HUES64 (cell line): ENCODE results near the gene LILRB3.
"Not testable (repeated sequence)": the region's sequence is repeated elsewhere in the genome, so short reads cannot be mapped to it uniquely, and the experiment has no call there.

Experiments
- H3K27ac ChIP-seq: 2 replicates; pipeline ENCODE4 v1.7.0; 2013; ENCODE audit warnings: low read depth, low read length, inconsistent platforms
- H3K27me3 ChIP-seq: 2 replicates; pipeline ENCODE4 v1.6.1; 2013; ENCODE audit warnings: mild to moderate bottlenecking, low read length; ENCODE audit not compliant: insufficient read depth
- H3K36me3 ChIP-seq: 2 replicates; pipeline ENCODE4 v1.6.1; 2013; ENCODE audit warnings: mild to moderate bottlenecking, low read length; ENCODE audit not compliant: insufficient read depth
- H3K4me1 ChIP-seq: 2 replicates; pipeline ENCODE4 v1.6.1; 2013; ENCODE audit warnings: mild to moderate bottlenecking, low read length, moderate library complexity; ENCODE audit not compliant: insufficient read depth
- H3K4me3 ChIP-seq: 2 replicates; pipeline ENCODE4 v1.5.1; 2013; ENCODE audit warnings: mild to moderate bottlenecking, low read length, moderate library complexity
- H3K9ac ChIP-seq: 2 replicates; pipeline ENCODE4 v1.6.1; 2013; ENCODE audit warnings: mild to moderate bottlenecking, low read depth, low read length
- H3K9me3 ChIP-seq: 2 replicates; pipeline ENCODE4 v1.6.1; 2013; ENCODE audit warnings: low read depth, low read length; ENCODE audit not compliant: insufficient read depth
- WGBS: fragments of 150-250, 120-280 bp; methylation state at CpG from one replicate; pipeline ENCODE4 v1.1.7; 2013; ENCODE audit warnings: missing lambda C conversion rate; 5-methylcytosine and 5-hydroxymethylcytosine counted together

LILRB3 gene

DNA sequence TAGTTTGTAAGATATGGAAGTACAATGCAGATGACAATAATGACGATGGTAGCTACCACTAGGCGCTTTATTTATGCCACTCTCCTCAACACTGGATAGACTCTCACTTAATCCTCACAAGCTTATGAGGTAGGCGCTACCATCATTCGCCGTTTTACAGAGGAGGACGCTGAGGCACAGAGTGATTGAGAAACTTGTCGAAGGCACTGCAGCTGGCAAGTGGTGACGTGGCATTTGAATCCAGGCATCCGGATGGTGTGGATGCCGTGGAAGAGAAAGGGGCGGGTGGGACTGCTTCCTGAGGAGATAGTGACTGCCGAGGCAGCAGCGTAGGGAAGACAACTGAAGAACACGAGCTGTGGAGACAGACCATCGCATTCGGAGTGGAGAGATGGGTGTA, 23.4 kb downstream of the LILRB3 start:
- Histone ChIP-seq H3K27me3 (no peaks in the 10 kb centered on the region), H3K27ac (no peak overlapping the region), H3K9ac (no peak overlapping the region), H3K9me3 (no peaks in the 10 kb centered on the region), H3K4me1 (peaks cover 20% of the 10 kb centered on the region), H3K36me3 (peaks cover 49% of the 10 kb centered on the region), H3K4me3 (no peak overlapping the region)
- WGBS, result 93% methylated on average over 16 of the region's 16 CpGs

DNA sequence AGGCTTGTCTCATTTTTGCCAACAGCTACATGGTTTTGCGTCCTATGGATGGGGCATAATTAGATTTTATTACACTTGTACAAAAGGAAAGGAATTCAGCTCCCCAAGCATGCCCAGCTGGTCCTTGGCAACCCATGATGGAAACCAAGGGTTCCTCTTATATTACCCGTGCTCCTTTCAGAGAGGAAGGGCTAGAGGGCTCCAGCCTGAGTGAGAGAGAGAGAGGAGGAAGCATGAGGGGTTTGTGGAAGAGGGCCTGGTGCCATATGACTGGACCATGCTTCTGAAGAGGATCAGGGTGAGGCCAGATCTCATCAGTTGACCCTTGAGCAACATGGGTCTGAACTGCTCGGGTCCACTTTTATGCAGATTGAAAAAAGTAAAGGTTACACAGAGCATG, 25.7 kb downstream of the LILRB3 start:
- no peak overlapping the region for H3K4me3 ChIP-seq
- H3K4me1 ChIP-seq, result peaks cover 11% of the 10 kb centered on the region
- no peak overlapping the region for H3K9ac ChIP-seq
- H3K27me3 ChIP-seq, result no peaks in the 10 kb centered on the region
- WGBS, result 96% methylated on average over 3 of the region's 3 CpGs
- H3K27ac ChIP-seq, result no peak overlapping the region
- peaks cover 42% of the 10 kb centered on the region for H3K36me3 ChIP-seq
- no peaks in the 10 kb centered on the region for H3K9me3 ChIP-seq

DNA sequence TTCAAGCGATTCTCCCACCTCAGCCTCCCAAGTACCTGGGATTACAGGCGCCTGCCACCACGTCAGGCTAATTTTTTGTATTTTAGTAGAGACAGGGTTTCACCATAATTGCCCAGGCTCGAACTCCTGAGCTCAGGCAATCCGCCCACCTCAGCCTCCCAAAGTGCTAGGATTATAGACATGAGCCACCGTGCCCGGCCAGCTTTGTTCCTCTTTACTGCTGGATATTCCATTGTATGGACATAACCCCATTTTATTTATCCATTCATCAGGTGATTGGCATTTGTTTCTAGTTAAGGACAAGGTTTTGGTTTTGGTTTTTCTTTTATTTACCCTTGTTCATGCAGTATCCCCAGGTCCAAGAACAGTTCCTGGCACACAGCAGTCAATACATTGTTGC, 26.3 kb downstream of the LILRB3 start:
- Histone ChIP-seq H3K4me1 (peaks cover 5% of the 10 kb centered on the region; the same call in 1 of the 2 replicates), H3K27me3 (no peaks in the 10 kb centered on the region), H3K4me3 (no peak overlapping the region), H3K27ac (no peak overlapping the region), H3K9ac (no peak overlapping the region), H3K36me3 (peaks cover 37% of the 10 kb centered on the region), H3K9me3 (no peaks in the 10 kb centered on the region)
- WGBS, result 95% methylated on average over 7 of the region's 7 CpGs

DNA sequence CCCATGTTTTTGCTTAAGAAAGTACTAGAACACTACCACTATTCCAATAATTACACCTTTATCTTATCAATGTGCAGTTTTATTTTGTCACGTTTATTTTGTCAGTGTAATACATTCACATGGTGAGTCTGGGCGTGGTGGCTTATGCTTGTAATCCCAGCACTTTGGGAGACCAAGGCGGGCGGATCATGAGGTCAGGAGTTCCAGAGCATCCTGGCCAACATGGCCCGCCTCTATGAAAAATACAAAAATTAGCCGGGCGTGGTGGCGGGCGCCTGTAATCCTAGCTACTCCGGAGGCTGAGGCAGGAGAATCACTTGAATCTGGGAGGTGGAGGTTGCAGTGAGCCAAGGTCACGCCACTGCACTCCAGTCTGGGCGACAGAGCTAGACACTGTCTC, 28.3 kb downstream of the LILRB3 start:
- 98% methylated on average over 12 of the region's 12 CpGs for WGBS

DNA sequence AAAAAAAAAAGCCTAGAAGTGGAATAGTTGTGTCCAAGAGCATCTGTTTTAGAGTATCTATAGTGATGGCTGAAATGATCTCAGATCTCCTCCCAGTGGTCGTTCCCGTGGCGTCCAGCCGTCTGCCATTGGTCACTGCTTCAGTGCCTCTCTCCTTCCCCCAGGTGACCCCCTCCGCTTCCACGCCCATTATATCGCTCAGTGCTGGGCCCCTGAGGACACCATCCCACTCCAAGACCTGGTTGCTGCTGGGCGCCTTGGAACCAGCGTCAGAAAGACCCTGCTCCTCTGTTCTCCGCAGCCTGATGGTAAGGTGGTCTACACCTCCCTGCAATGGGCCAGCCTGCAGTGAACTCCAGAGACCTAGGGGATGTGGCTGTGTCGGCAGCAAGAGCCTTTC, 29.8 kb downstream of the LILRB3 start:
- Histone ChIP-seq H3K27me3 (no peaks in the 10 kb centered on the region), H3K36me3 (peaks cover 31% of the 10 kb centered on the region), H3K9me3 (no peaks in the 10 kb centered on the region), H3K27ac (no peak overlapping the region), H3K9ac (no peak overlapping the region), H3K4me1 (peaks cover 6% of the 10 kb centered on the region), H3K4me3 (no peak overlapping the region)
- WGBS, result 98% methylated on average over 11 of the region's 11 CpGs

More for the DNA sequence above, 28.3 kb downstream of the LILRB3 start:
- H3K36me3 ChIP-seq, result peaks cover 31% of the 10 kb centered on the region
- H3K27ac ChIP-seq, H3K4me3 ChIP-seq, H3K9ac ChIP-seq, H3K4me1 ChIP-seq, H3K9me3 ChIP-seq, H3K27me3 ChIP-seq: not testable (repeated sequence)

DNA sequence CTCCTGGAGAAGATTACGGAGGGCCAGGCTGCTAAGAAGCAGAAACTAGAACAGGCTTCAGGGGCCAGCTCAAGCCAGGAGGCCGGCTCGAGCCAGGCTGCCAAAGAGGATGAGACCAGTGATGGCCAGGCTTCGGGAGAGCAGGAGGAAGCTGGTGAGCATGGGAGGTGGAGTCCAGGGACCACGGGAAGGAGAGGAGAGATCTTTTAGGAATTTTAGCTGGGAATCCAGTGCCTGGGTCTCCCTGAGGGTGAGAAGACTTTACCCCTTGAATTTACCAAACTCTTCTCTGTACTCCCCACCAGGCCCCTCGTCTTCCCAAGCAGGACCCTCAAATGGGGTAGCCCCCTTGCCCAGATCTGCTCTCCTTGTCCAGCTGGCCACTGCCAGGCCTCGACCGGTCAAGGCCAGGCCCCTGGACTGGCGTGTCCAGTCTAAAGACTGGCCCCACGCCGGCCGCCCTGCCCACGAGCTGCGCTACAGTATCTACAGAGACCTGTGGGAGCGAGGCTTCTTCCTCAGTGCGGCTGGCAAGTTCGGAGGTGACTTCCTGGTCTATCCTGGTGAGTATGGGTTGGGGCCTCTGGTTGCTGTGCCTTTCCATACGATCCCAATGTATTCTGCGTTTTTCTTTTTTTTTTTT, 30.9 kb downstream of the LILRB3 start:
- Histone ChIP-seq H3K4me1 (peaks cover 7% of the 10 kb centered on the region), H3K27me3 (no peaks in the 10 kb centered on the region), H3K4me3 (peak overlapping the region; percentile 88), H3K36me3 (peaks cover 32% of the 10 kb centered on the region), H3K9ac (peak overlapping the region; percentile 95), H3K27ac (peak overlapping the region; percentile 96), H3K9me3 (no peaks in the 10 kb centered on the region)
- WGBS, result 71% methylated on average over 19 of the region's 19 CpGs

DNA sequence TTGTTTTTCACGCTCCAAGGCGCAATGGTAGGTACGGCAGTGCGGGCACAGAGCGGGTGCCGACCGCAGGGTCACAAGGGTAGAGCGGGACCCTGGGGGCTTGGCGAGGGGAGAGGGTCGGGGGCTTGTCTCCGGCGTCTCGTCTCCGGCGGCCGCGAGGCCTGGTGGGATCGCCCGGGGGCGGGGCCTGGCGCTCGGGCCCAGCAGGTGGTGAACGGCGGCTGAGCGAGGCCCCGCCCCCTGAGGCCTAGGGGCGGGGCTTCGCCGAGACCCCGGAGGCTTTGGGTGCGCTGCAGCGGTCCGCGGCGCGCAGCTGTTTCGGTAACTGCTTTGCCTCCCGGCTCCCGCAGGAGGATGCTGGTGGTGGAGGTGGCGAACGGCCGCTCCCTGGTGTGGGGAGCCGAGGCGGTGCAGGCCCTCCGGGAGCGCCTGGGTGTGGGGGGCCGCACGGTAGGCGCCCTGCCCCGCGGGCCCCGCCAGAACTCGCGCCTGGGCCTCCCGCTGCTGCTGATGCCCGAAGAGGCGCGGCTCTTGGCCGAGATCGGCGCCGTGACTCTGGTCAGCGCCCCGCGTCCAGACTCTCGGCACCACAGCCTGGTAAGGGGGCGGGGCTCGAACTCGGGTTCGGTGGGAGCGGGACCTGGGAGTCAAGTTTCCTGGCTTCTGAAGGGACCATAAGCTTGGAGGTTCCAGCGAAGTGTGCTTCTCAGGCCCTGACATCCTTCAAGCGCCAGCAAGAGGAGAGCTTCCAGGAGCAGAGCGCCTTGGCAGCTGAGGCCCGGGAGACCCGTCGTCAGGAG, 31.6 kb downstream of the LILRB3 start, which contains the start of gene TSEN34:
TSEN34 (plus strand) TSS at position 298 of the 800 bp plus-strand sequence; CDS start at position 355, 57 bp downstream.
- Histone ChIP-seq H3K36me3 (peaks cover 36% of the 10 kb centered on the region), H3K9ac (peak within 1 kb of the TSS; percentile 95), H3K4me1 (peaks cover 7% of the 10 kb centered on the region), H3K4me3 (peak within 1 kb of the TSS; percentile 88), H3K27ac (peak within 1 kb of the TSS; percentile 96), H3K9me3 (no peaks in the 10 kb centered on the region), H3K27me3 (no peaks in the 10 kb centered on the region)
- under 1% methylated on average over 77 of the region's 77 CpGs for WGBS

DNA sequence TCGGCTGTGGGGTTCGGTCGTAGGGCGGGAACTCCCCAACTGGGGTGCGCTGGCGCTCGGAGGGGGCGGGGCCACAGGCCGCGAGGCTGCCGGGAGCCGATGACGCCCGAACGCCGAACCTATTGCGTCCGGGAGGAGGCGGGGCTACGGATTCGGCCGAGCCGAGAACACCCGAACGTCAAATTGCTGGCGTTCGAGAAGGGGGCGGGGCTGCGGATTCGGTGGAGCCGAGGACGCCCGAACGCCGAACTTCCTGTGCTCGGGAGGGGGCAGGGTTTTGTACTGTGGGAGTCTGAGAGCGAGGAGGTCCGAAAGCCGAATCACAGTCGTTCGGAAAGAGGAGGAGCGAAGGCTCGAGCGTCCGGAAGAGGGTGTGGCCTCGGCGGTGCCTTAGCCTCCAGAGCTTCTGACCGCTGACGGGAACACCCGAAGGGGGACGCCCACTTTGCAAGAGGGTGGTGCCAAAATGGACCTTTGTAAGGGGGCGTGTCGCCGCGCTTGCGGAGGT, 32.2 kb downstream of the LILRB3 start:
- H3K36me3 ChIP-seq, result peaks cover 36% of the 10 kb centered on the region
- peaks cover 7% of the 10 kb centered on the region for H3K4me1 ChIP-seq
- WGBS, result under 1% methylated on average over 56 of the region's 56 CpGs
- H3K9me3 ChIP-seq, result no peaks in the 10 kb centered on the region
- H3K27me3 ChIP-seq, result no peaks in the 10 kb centered on the region
- H3K9ac ChIP-seq, result peak overlapping the region; percentile 95
- H3K4me3 ChIP-seq, result peak overlapping the region; percentile 88
- peak overlapping the region; percentile 96 for H3K27ac ChIP-seq

DNA sequence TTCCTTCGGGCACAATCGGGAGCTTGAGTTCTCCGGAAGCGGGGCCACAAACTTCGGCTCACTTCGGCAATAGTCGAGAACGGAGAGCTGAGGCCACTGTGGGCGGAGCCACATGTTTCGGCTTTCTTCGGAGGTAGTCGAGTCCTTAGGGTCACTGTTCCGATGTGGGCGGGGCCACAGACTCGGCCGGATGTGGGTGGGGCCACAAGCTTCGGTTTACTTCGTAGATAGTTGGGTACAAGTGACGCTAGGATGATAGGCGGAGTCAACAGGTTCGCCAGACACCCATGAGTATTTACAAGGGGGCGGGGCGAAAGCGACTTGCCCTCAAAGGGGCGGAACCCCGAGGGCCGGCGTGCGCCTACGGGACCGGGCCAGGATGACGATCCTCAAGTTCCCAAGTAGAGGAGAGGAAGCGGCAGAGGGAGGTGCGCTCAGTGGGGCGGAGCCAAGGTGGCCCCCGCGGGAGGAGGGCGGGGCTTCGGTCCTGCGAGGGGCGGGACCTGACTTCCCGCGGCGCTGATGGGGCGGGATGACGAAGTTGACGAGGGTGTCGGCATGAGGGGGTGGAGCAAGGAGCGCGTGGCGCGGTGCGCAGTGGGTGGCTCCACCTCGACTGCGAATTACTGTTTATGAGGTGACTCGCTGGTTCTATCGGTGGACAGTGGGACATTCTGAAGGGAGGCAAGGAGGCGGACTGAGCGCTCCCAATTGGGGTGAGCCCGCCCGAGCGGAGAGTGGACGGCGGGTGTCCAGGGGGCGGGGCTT, 32.9 kb downstream of the LILRB3 start:
- under 1% methylated on average over 65 of the region's 65 CpGs for WGBS
- H3K9ac ChIP-seq, result peak overlapping the region; percentile 95
- H3K36me3 ChIP-seq, result peaks cover 32% of the 10 kb centered on the region
- H3K4me1 ChIP-seq, result peaks cover 7% of the 10 kb centered on the region
- H3K9me3 ChIP-seq, result no peaks in the 10 kb centered on the region
- no peaks in the 10 kb centered on the region for H3K27me3 ChIP-seq
- H3K4me3 ChIP-seq, result peak overlapping the region; percentile 88
- H3K27ac ChIP-seq, result peak overlapping the region; percentile 96

DNA sequence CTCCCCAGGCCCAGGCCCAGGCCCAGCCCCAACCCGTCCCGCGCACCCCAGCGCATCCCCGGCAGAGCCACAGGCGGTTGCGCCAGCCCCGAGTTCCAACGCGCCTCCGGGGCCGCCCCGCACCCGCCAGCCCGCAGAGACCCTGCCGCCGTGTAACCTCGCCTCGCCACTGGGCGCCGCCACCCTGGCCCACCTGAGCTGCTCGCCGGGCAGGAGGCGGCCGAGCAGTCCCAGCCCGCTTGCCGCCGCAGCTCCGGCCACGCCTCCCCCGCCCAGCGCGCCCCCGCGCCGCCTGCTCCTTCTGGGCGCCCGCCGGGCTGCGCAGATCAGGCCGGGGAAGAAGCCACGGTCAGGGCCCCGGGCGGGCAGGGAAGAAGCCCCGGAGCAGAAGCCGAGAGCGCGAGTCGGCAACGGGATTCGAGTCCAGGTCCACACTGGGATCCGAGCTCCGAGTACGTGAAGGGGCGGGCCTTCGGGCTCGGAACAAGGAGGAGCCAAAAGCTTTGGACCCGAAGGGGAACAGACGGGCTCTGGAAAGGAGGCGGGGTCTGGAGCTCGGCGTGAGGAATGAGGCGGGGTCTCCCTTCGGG, 33.6 kb downstream of the LILRB3 start, which contains the start of gene MBOAT7:
MBOAT7 (minus strand) TSS at position 436 of the 590 bp plus-strand sequence. CDS start 1,072 bp downstream, outside the sequence.
- Histone ChIP-seq H3K27me3 (no peaks in the 10 kb centered on the region), H3K4me1 (peaks cover 7% of the 10 kb centered on the region), H3K27ac (peak within 1 kb of the TSS; percentile 96), H3K36me3 (peaks cover 29% of the 10 kb centered on the region), H3K4me3 (peak within 1 kb of the TSS; percentile 88), H3K9ac (peak within 1 kb of the TSS; percentile 95), H3K9me3 (no peaks in the 10 kb centered on the region)
- under 1% methylated on average over 64 of the region's 64 CpGs for WGBS
